GM12872 (cell line): ENCODE results near the gene TICAM1.

Experiments used
- CTCF ChIP-seq: IDR thresholded peaks from 3 replicates; pipeline ENCODE4 v1.5.1; 2011; ENCODE audit warnings: low read depth, mild to moderate bottlenecking, low read length, moderate library complexity; ENCODE audit not compliant: insufficient read depth

The TICAM1 gene

GRCh38 chr19:4768934-4769777 lies 62.4 kb downstream of the TICAM1 start:
- no peak for TF ChIP-seq CTCF
